ENCODE measurements around the gene PITX2.

GRCh38 chr4:110623718-110624397, 981 bp upstream of the PITX2 start:
- no peak for TF ChIP-seq CTCF (conservative IDR thresholded peaks at IDR 0.05; ENCODE audit: low read depth, low read length)
- no peak for TF ChIP-seq EZH2 (IDR thresholded peaks at IDR 0.05; ENCODE audit: borderline replicate concordance, low read depth, low read length, poor library complexity, severe bottlenecking)

Data from A673 (cell line).